ENCODE data around the gene UBAC2.

- TF ChIP-seq RAD21 (IDR thresholded peaks at IDR 0.05; ENCODE audit: low read length) (no peak), CTCF (conservative IDR thresholded peaks at IDR 0.05; ENCODE audit: low read depth, low read length) (no peak)
Measured at GRCh38 chr13:99172951-99173350, 27.7 kb upstream of the UBAC2 start.

Measured in IMR-90 (cell line).